Mesodermal cell (in vitro differentiated cells): ENCODE measurements around the gene RIMKLA.

Experiments used
- H3K27ac ChIP-seq: 2 replicates; pipeline ENCODE4 v1.7.0; 2013; ENCODE audit warnings: mild to moderate bottlenecking, low read depth, low read length, moderate library complexity; ENCODE audit not compliant: severe bottlenecking
- H3K36me3 ChIP-seq: 2 replicates; pipeline ENCODE4 v1.7.1; 2013; ENCODE audit warnings: mild to moderate bottlenecking, low read length, moderate library complexity; ENCODE audit not compliant: control insufficient read depth, insufficient read depth
- H3K4me1 ChIP-seq: one replicate; pipeline ENCODE4 v1.7.1; 2013; ENCODE audit warnings: mild to moderate bottlenecking, low read length; ENCODE audit not compliant: insufficient read depth, control insufficient read depth, poor library complexity, severe bottlenecking
- H3K4me3 ChIP-seq: 2 replicates; pipeline ENCODE4 v1.7.0; 2013; ENCODE audit warnings: low read length, control low read depth, mild to moderate bottlenecking; ENCODE audit not compliant: insufficient read depth, poor library complexity, severe bottlenecking; ENCODE audit errors: extremely low read depth
- H3K9me3 ChIP-seq: 2 replicates; pipeline ENCODE4 v1.7.1; 2013; ENCODE audit warnings: mild to moderate bottlenecking, low read length, moderate library complexity; ENCODE audit not compliant: control insufficient read depth
- WGBS, 2 experiments: methylation state at CpG; one replicate each; pipeline ENCODE4 v1.1.5; 2013; ENCODE audit warnings: missing lambda C conversion rate in 2 of 2; ENCODE audit not compliant: insufficient coverage in 2 of 2; 5-methylcytosine and 5-hydroxymethylcytosine counted together

The RIMKLA gene

GRCh38 chr1:42372796-42373195, 7.8 kb upstream of the RIMKLA start:
- H3K4me1 ChIP-seq, result no peaks in the 10 kb centered on the region
- WGBS, 2 experiments, result 83 to 90% methylated on average over 1 of the region's 2 CpGs
- no peaks in the 10 kb centered on the region for H3K9me3 ChIP-seq
- no peaks in the 10 kb centered on the region for H3K36me3 ChIP-seq
- H3K27ac ChIP-seq, result no peak overlapping the region
- H3K4me3 ChIP-seq, result no peak overlapping the region

GRCh38 chr1:42379794-42380585, 602 bp upstream of the RIMKLA start:
- H3K36me3 ChIP-seq, result no peaks in the 10 kb centered on the region
- no peaks in the 10 kb centered on the region for H3K4me1 ChIP-seq
- peak overlapping the region; percentile 33 for H3K4me3 ChIP-seq
- WGBS, 2 experiments, result 2% methylated on average over 25 to 34 of the region's 34 CpGs
- H3K9me3 ChIP-seq, result no peaks in the 10 kb centered on the region
- no peak overlapping the region for H3K27ac ChIP-seq

DNA sequence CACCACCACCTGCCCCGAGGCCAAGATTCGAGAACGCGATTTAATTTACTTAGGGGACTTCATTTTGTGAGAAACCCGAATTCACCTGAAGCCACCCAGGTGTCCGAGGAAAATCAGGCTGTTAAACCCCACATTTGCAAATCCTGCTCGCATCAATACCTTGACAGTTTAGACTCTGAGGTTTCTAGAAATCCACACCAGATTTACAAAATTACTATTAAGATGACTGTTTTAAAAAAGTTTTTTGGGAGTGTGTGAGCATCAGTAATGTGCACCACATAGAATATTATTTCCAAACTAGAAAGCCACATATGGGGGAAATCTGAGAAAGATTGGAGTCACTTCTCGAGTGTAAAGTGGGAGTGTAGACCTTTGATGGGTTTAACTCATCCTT, 685 bp downstream of the RIMKLA start:
- no peaks in the 10 kb centered on the region for H3K9me3 ChIP-seq
- no peaks in the 10 kb centered on the region for H3K36me3 ChIP-seq
- whole genome bisulfite sequencing, 2 experiments, result 12 to 13% methylated on average over 5 to 6 of the region's 8 CpGs
- H3K4me1 ChIP-seq, result no peaks in the 10 kb centered on the region
- no peak overlapping the region for H3K27ac ChIP-seq
- peak overlapping the region; percentile 27 for H3K4me3 ChIP-seq

- Histone ChIP-seq H3K9me3 (no peaks in the 10 kb centered on the region), H3K27ac (no peak overlapping the region), H3K4me3 (no peak overlapping the region), H3K4me1 (no peaks in the 10 kb centered on the region), H3K36me3 (no peaks in the 10 kb centered on the region)
- WGBS, 2 experiments, result no CpG with 5 or more reads among the region's 1 CpG
These were observed 4.7 kb downstream of the RIMKLA start for GRCh38 chr1:42385283-42385682.

DNA sequence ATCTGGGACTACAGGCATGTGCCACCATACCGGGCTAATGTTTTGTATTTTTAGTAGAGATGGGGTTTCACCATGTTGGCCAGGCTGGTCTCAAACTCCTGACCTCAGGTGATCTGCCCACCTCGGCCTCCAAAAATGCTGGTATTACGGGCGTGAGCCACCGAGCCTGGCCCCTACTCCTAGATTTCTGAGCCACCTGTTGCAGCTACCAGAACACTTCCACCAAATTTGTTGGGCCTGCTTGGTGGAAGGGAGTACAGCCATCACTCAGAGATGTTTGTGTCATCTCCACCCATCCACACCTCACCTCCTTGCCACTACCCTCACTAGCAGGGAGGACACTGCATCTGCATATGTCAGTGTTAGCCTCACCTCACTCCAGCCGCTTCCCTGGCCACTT, 5.5 kb downstream of the RIMKLA start:
- 83 to 96% methylated on average over 4 to 5 of the region's 6 CpGs for whole genome bisulfite sequencing, 2 experiments
- no peaks in the 10 kb centered on the region for H3K4me1 ChIP-seq
- H3K36me3 ChIP-seq, result no peaks in the 10 kb centered on the region
- H3K9me3 ChIP-seq, result no peaks in the 10 kb centered on the region
- H3K4me3 ChIP-seq, result no peak overlapping the region
- no peak overlapping the region for H3K27ac ChIP-seq

- H3K36me3 ChIP-seq, result no peaks in the 10 kb centered on the region
- H3K4me1 ChIP-seq, result no peaks in the 10 kb centered on the region
- 69 to 88% methylated on average over 1 to 2 of the region's 2 CpGs for WGBS, 2 experiments
- H3K9me3 ChIP-seq, result no peaks in the 10 kb centered on the region
- H3K27ac ChIP-seq, result no peak overlapping the region
- no peak overlapping the region for H3K4me3 ChIP-seq
These were observed 11.7 kb downstream of the RIMKLA start for GRCh38 chr1:42392255-42392654.

DNA sequence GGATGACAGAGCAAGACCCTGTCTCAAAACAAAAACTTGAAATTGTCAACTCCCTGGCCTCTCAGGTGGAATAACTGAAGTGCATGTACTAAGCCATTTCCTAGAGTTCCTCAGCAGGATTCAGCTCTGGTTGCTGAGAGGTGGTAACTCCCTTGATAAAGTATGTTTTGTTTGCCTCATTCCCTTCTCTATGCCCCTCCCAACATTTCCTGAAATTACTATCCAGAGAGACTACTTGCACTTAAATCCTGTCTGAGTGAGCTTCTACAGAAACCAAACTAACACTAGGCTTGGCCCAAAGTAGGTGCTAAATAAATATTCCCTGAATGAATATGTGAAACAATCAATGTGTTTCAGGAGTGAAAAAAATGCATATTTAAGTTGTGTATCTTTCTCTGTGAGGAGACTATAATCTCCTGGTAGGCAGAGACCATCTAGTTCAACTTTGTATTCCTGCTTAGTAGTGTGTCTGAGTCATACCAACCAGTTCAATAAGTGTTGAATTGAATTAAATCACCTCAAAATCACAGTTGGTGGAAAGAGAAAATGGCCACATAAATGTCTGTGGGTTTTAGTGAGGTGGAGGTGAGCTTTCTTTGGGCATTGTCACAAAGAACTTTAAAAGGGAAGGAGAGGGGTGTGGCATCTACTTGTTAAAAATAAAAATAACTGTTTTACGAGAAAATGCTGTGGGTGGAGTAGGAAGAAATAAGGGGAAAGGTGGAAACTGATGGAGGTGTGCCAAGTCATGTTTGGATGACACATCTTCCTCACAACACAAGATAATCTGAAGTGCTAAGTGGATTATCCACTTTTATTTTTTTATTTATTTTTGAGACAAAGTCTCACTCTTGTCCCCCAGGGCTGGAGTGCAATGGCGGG, 12.6 kb downstream of the RIMKLA start:
- Histone ChIP-seq H3K9me3 (no peaks in the 10 kb centered on the region), H3K4me3 (no peak overlapping the region), H3K4me1 (no peaks in the 10 kb centered on the region), H3K36me3 (no peaks in the 10 kb centered on the region), H3K27ac (no peak overlapping the region)
- 83 to 100% methylated on average over 1 of the region's 2 CpGs for WGBS, 2 experiments

- Histone ChIP-seq H3K4me1 (no peaks in the 10 kb centered on the region), H3K4me3 (no peak overlapping the region), H3K36me3 (no peaks in the 10 kb centered on the region), H3K9me3 (no peaks in the 10 kb centered on the region), H3K27ac (no peak overlapping the region)
- 86 to 92% methylated on average over 9 to 10 of the region's 10 CpGs for WGBS, 2 experiments
These were observed 18.9 kb downstream of the RIMKLA start for GRCh38 chr1:42399315-42400100.

- H3K9me3 ChIP-seq, result no peaks in the 10 kb centered on the region
- no peak overlapping the region for H3K27ac ChIP-seq
- no peak overlapping the region for H3K4me3 ChIP-seq
- 90 to 100% methylated on average over 1 of the region's 1 CpG for WGBS, 2 experiments
- H3K36me3 ChIP-seq, result no peaks in the 10 kb centered on the region
- H3K4me1 ChIP-seq, result no peaks in the 10 kb centered on the region
These were observed 23.3 kb downstream of the RIMKLA start for GRCh38 chr1:42403880-42404400.
